Measurements from ENCODE around the gene HMGB1.

GRCh38 chr13:30422054-30422839 lies 43.5 kb downstream of the HMGB1 start, which contains the start of gene UBE2L5:
- no peak for TF ChIP-seq CTCF (conservative IDR thresholded peaks at IDR 0.05; ENCODE audit: low read length)
- TF ChIP-seq EZH2phosphoT487 (IDR thresholded peaks at IDR 0.05; ENCODE audit: borderline replicate concordance): no peak
